ENCODE data around the gene ACAP2. TPM values are rescaled to one million over a fixed set of nuclear protein-coding genes. Genes with fewer than 3 reads are reported as not detected.

The ACAP2 gene
- total RNA-seq, 3 donors from 2014 or later (not counting 1 experiment from before 2014, with no cell fraction given): 103 to 132 (median 128) TPM

GRCh38 chr3:195286115-195286872, 156.5 kb downstream of the ACAP2 start:
- no peak for DNase-seq
- no peaks in the 10 kb centered on the region for H3K27me3 Mint-ChIP-seq (ENCODE audit: low read depth in 2 of 2)
- H3K36me3 Mint-ChIP-seq: peaks cover 6% of the 10 kb centered on the region
- no peak overlapping the region for H3K4me3 Mint-ChIP-seq
- Histone ChIP-seq H3K27ac (ENCODE audit: low read length) (no peak overlapping the region), H3K27me3 (ENCODE audit: control insufficient read depth, insufficient read depth, low read length) (no peaks in the 10 kb centered on the region), H3K4me1 (ENCODE audit: control insufficient read depth, insufficient read depth, low read length) (no peaks in the 10 kb centered on the region), H3K9me3 (ENCODE audit: control insufficient read depth, insufficient read depth, low read length) (no peaks in the 10 kb centered on the region), H3K36me3 (ENCODE audit: control insufficient read depth, insufficient read depth, low read length) (peaks cover 74% of the 10 kb centered on the region), H3K4me3 (ENCODE audit: low read length) (no peak overlapping the region)
- intact Hi-C loops (cut with micrococcal nuclease): no loop called here
- ATAC-seq: no peak
- 65% methylated on average over 3 of the region's 4 CpGs for WGBS (ENCODE audit: insufficient coverage)
- H3K27ac Mint-ChIP-seq: no peak overlapping the region
- H3K4me1 Mint-ChIP-seq: no peaks in the 10 kb centered on the region
- no peaks in the 10 kb centered on the region for H3K9me3 Mint-ChIP-seq
- TF ChIP-seq CTCF (IDR thresholded peaks at IDR 0.05): no peak

- Mint-ChIP-seq H3K27ac (no peak overlapping the region), H3K9me3 (no peaks in the 10 kb centered on the region), H3K27me3 (ENCODE audit: low read depth in 2 of 2) (no peaks in the 10 kb centered on the region), H3K4me3 (no peak overlapping the region), H3K4me1 (no peaks in the 10 kb centered on the region), H3K36me3 (peaks cover 6% of the 10 kb centered on the region)
- no peak for TF ChIP-seq CTCF (IDR thresholded peaks at IDR 0.05)
- peaks cover 69% of the 10 kb centered on the region for H3K36me3 ChIP-seq (ENCODE audit: control insufficient read depth, insufficient read depth, low read length)
- no peaks in the 10 kb centered on the region for H3K4me1 ChIP-seq (ENCODE audit: control insufficient read depth, insufficient read depth, low read length)
- WGBS (ENCODE audit: insufficient coverage): 100% methylated on average over 2 of the region's 3 CpGs
- intact Hi-C loops (cut with micrococcal nuclease): no loop called here
- H3K27me3 ChIP-seq (ENCODE audit: control insufficient read depth, insufficient read depth, low read length): no peaks in the 10 kb centered on the region
- H3K27ac ChIP-seq (ENCODE audit: low read length): no peak overlapping the region
- H3K4me3 ChIP-seq (ENCODE audit: low read length): no peak overlapping the region
- ATAC-seq (no peak), DNase-seq (no peak)
- H3K9me3 ChIP-seq (ENCODE audit: control insufficient read depth, insufficient read depth, low read length): no peaks in the 10 kb centered on the region
Observed at GRCh38 chr3:195285372-195285771, 157.4 kb downstream of the ACAP2 start.

GRCh38 chr3:195284842-195285241, 158.0 kb downstream of the ACAP2 start:
- no peaks in the 10 kb centered on the region for H3K27me3 Mint-ChIP-seq (ENCODE audit: low read depth in 2 of 2)
- H3K36me3 Mint-ChIP-seq: peaks cover 6% of the 10 kb centered on the region
- Histone ChIP-seq H3K4me3 (ENCODE audit: low read length) (no peak overlapping the region), H3K27me3 (ENCODE audit: control insufficient read depth, insufficient read depth, low read length) (no peaks in the 10 kb centered on the region), H3K27ac (ENCODE audit: low read length) (no peak overlapping the region), H3K4me1 (ENCODE audit: control insufficient read depth, insufficient read depth, low read length) (no peaks in the 10 kb centered on the region), H3K9me3 (ENCODE audit: control insufficient read depth, insufficient read depth, low read length) (no peaks in the 10 kb centered on the region), H3K36me3 (ENCODE audit: control insufficient read depth, insufficient read depth, low read length) (peaks cover 64% of the 10 kb centered on the region)
- H3K9me3 Mint-ChIP-seq: no peaks in the 10 kb centered on the region
- no peaks in the 10 kb centered on the region for H3K4me1 Mint-ChIP-seq
- WGBS (ENCODE audit: insufficient coverage): 100% methylated on average over 1 of the region's 3 CpGs
- no peak overlapping the region for H3K4me3 Mint-ChIP-seq
- intact Hi-C loops (cut with micrococcal nuclease): no loop called here
- no peak for TF ChIP-seq CTCF (IDR thresholded peaks at IDR 0.05)
- no peak for ATAC-seq
- H3K27ac Mint-ChIP-seq: no peak overlapping the region
- no peak for DNase-seq

GRCh38 chr3:195282961-195283360, 159.9 kb downstream of the ACAP2 start:
- Histone ChIP-seq H3K4me3 (ENCODE audit: low read length) (no peak overlapping the region), H3K36me3 (ENCODE audit: control insufficient read depth, insufficient read depth, low read length) (peaks cover 62% of the 10 kb centered on the region)

More at GRCh38 chr3:195282961-195283360, 159.9 kb downstream of the ACAP2 start:
- no peaks in the 10 kb centered on the region for H3K27me3 Mint-ChIP-seq (ENCODE audit: low read depth in 2 of 2)
- H3K9me3 Mint-ChIP-seq: no peaks in the 10 kb centered on the region
- Histone ChIP-seq H3K4me1 (ENCODE audit: control insufficient read depth, insufficient read depth, low read length) (no peaks in the 10 kb centered on the region), H3K27me3 (ENCODE audit: control insufficient read depth, insufficient read depth, low read length) (no peaks in the 10 kb centered on the region), H3K27ac (ENCODE audit: low read length) (no peak overlapping the region), H3K9me3 (ENCODE audit: control insufficient read depth, insufficient read depth, low read length) (no peaks in the 10 kb centered on the region)
- peak overlapping the region in 1 of 2 donors; percentile 7 for H3K27ac Mint-ChIP-seq
- H3K36me3 Mint-ChIP-seq: peaks cover under 1% of the 10 kb centered on the region
- no peak for DNase-seq
- no peak overlapping the region for H3K4me3 Mint-ChIP-seq
- TF ChIP-seq CTCF (IDR thresholded peaks at IDR 0.05): no peak
- intact Hi-C loops (cut with micrococcal nuclease): no loop called here
- WGBS (ENCODE audit: insufficient coverage): 86% methylated on average over 8 of the region's 8 CpGs
- ATAC-seq: no peak
- no peaks in the 10 kb centered on the region for H3K4me1 Mint-ChIP-seq
